ENCODE measurements around the gene ITIH2.
A peak's percentile ranks its signal among the peaks of the same experiment; 100 is the strongest.

Gene ITIH2

GRCh38 chr10:7786430-7786829, 83.3 kb downstream of the ITIH2 start:
- Histone ChIP-seq H3K9me3 (ENCODE audit: insufficient read depth, low read depth, low read length) (no peaks in the 10 kb centered on the region), H3K9ac (ENCODE audit: low read depth, low read length, poor library complexity, severe bottlenecking) (peak overlapping the region; percentile 92)

GRCh38 chr10:7787150-7787856, 84.2 kb downstream of the ITIH2 start:
- no peaks in the 10 kb centered on the region for H3K9me3 ChIP-seq (ENCODE audit: insufficient read depth, low read depth, low read length)
- H4K20me1 ChIP-seq (ENCODE audit: insufficient read depth, low read length, poor library complexity, severe bottlenecking): peaks cover 81% of the 10 kb centered on the region
- H2AFZ ChIP-seq (ENCODE audit: low read length): peak overlapping the region; percentile 76
- H3K79me2 ChIP-seq (ENCODE audit: insufficient read depth, low read length): peaks cover 98% of the 10 kb centered on the region
- peaks cover 61% of the 10 kb centered on the region for H3K4me1 ChIP-seq (ENCODE audit: insufficient read depth, low read length, poor library complexity, severe bottlenecking)
- H3K27me3 ChIP-seq (ENCODE audit: insufficient read depth, low read length, poor library complexity, severe bottlenecking): no peaks in the 10 kb centered on the region
- no peaks in the 10 kb centered on the region for H3F3A ChIP-seq (ENCODE audit: low read depth)
- no peak for TF ChIP-seq EZH2phosphoT487 (IDR thresholded peaks at IDR 0.05; ENCODE audit: borderline replicate concordance)
- TF ChIP-seq CTCF (conservative IDR thresholded peaks at IDR 0.05; ENCODE audit: low read length): no peak
- peak overlapping the region; percentile 88 for H3K4me3 ChIP-seq (ENCODE audit: low read length, poor library complexity, severe bottlenecking)
- H3K9ac ChIP-seq (ENCODE audit: low read depth, low read length, poor library complexity, severe bottlenecking): peak overlapping the region; percentile 92
- H3K9me2 ChIP-seq (replicated peaks; ENCODE audit: low read depth, low read length): no peaks in the 10 kb centered on the region
- no peaks in the 10 kb centered on the region for H3K36me3 ChIP-seq (ENCODE audit: insufficient read depth, low read length)
- H3K4me2 ChIP-seq (ENCODE audit: low read depth, low read length, poor library complexity, severe bottlenecking): peak overlapping the region; percentile 93

More at GRCh38 chr10:7786430-7786829, 83.3 kb downstream of the ITIH2 start:
- peaks cover 93% of the 10 kb centered on the region for H3K79me2 ChIP-seq (ENCODE audit: insufficient read depth, low read length)
- no peaks in the 10 kb centered on the region for H3K9me2 ChIP-seq (replicated peaks; ENCODE audit: low read depth, low read length)
- H2AFZ ChIP-seq (ENCODE audit: low read length): no peak overlapping the region
- peaks cover 73% of the 10 kb centered on the region for H4K20me1 ChIP-seq (ENCODE audit: insufficient read depth, low read length, poor library complexity, severe bottlenecking)
- peak overlapping the region; percentile 93 for H3K4me2 ChIP-seq (ENCODE audit: low read depth, low read length, poor library complexity, severe bottlenecking)
- TF ChIP-seq EZH2phosphoT487 (IDR thresholded peaks at IDR 0.05; ENCODE audit: borderline replicate concordance): no peak
- TF ChIP-seq CTCF (conservative IDR thresholded peaks at IDR 0.05; ENCODE audit: low read length): no peak
- no peaks in the 10 kb centered on the region for H3K27me3 ChIP-seq (ENCODE audit: insufficient read depth, low read length, poor library complexity, severe bottlenecking)
- H3F3A ChIP-seq (ENCODE audit: low read depth): no peaks in the 10 kb centered on the region
- no peaks in the 10 kb centered on the region for H3K36me3 ChIP-seq (ENCODE audit: insufficient read depth, low read length)
- H3K4me3 ChIP-seq (ENCODE audit: low read length, poor library complexity, severe bottlenecking): peak overlapping the region; percentile 88
- peaks cover 54% of the 10 kb centered on the region for H3K4me1 ChIP-seq (ENCODE audit: insufficient read depth, low read length, poor library complexity, severe bottlenecking)

- H3K4me1 ChIP-seq (ENCODE audit: insufficient read depth, low read length, poor library complexity, severe bottlenecking): peaks cover 66% of the 10 kb centered on the region
- H3K9ac ChIP-seq (ENCODE audit: low read depth, low read length, poor library complexity, severe bottlenecking): peak within 1 kb of the TSS; percentile 92
- H3K4me3 ChIP-seq (ENCODE audit: low read length, poor library complexity, severe bottlenecking): peak within 1 kb of the TSS; percentile 88
- H2AFZ ChIP-seq (ENCODE audit: low read length): peak within 1 kb of the TSS; percentile 76
- no peaks in the 10 kb centered on the region for H3F3A ChIP-seq (ENCODE audit: low read depth)
- H3K9me3 ChIP-seq (ENCODE audit: insufficient read depth, low read depth, low read length): no peaks in the 10 kb centered on the region
- no peaks in the 10 kb centered on the region for H3K36me3 ChIP-seq (ENCODE audit: insufficient read depth, low read length)
- H4K20me1 ChIP-seq (ENCODE audit: insufficient read depth, low read length, poor library complexity, severe bottlenecking): peaks cover 88% of the 10 kb centered on the region
- peaks cover 98% of the 10 kb centered on the region for H3K79me2 ChIP-seq (ENCODE audit: insufficient read depth, low read length)
- no peaks in the 10 kb centered on the region for H3K27me3 ChIP-seq (ENCODE audit: insufficient read depth, low read length, poor library complexity, severe bottlenecking)
- H3K4me2 ChIP-seq (ENCODE audit: low read depth, low read length, poor library complexity, severe bottlenecking): peak within 1 kb of the TSS; percentile 95
- H3K9me2 ChIP-seq (replicated peaks; ENCODE audit: low read depth, low read length): no peaks in the 10 kb centered on the region
- TF ChIP-seq EZH2phosphoT487 (IDR thresholded peaks at IDR 0.05; ENCODE audit: borderline replicate concordance) (no peak), CTCF (conservative IDR thresholded peaks at IDR 0.05; ENCODE audit: low read length) (no peak)
Measured at GRCh38 chr10:7787857-7788638, 84.9 kb downstream of the ITIH2 start, which contains the start of the genes ATP5F1C and KIN. Gene ATP5F1C (plus strand): TSS chr10:7788177. CDS start chr10:7788208, 31 bp downstream. Gene KIN (minus strand): TSS chr10:7787993. CDS start chr10:7787933, 60 bp downstream.

All from Loucy (cell line).